ENCODE measurements around the gene CMTR2. TPM values are rescaled to one million over a fixed set of nuclear protein-coding genes. Genes with fewer than 3 reads are reported as not detected.

CMTR2 gene
- total and polyA plus RNA-seq, 2 of the 4 experiments (the other 2 are of a cell fraction) = 10.6 to 21.9 TPM

DNA sequence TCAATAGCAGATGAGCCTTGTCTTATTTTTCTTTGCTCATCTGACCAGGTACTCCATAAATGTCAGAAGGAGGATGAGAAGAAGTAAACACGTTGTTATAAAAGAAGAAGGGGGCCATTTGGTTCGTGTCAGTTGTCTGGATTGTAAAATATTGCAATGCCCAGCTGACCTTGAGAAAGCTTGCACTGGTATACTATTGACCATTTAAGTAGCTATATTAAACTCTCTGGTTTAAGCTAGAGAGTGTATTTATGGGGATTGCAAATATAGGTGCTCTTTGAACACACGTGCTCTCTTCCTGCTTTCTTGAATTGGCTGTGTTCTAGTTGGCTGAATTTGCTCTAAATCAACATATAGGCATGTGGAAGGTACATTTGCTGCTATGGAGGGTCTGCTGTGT is 26.1 kb upstream of the CMTR2 start:
- no peak overlapping the region for H3K23ac ChIP-seq (ENCODE audit: low read depth, low read length)
- no peak overlapping the region for H3K4ac ChIP-seq (ENCODE audit: low read depth, low read length)
- no peak overlapping the region for H3K14ac ChIP-seq (replicated peaks; ENCODE audit: low read depth, low read length)
- H2BK5ac ChIP-seq (ENCODE audit: low read depth, low read length, poor library complexity, severe bottlenecking) = no peak overlapping the region
- no CpG with 5 or more reads among the region's 3 CpGs for WGBS, 2 experiments (ENCODE audit: extremely low coverage in 2 of 2, insufficient read length in 1 of 2)
- H2AK5ac ChIP-seq (ENCODE audit: low read depth, low read length) = no peak overlapping the region
- TF ChIP-seq FOS (IDR thresholded peaks at IDR 0.05; ENCODE audit: low read depth, low read length) = no peak
- no peak for TF ChIP-seq CTCF (conservative IDR thresholded peaks at IDR 0.05; ENCODE audit: low read depth, low read length)
- TF ChIP-seq SMC3 (IDR thresholded peaks at IDR 0.05; ENCODE audit: low read depth, low read length) = no peak
- no peak for TF ChIP-seq NFE2L2 (IDR thresholded peaks at IDR 0.05; ENCODE audit: low read depth, low read length)
- TF ChIP-seq, protein P1, sequence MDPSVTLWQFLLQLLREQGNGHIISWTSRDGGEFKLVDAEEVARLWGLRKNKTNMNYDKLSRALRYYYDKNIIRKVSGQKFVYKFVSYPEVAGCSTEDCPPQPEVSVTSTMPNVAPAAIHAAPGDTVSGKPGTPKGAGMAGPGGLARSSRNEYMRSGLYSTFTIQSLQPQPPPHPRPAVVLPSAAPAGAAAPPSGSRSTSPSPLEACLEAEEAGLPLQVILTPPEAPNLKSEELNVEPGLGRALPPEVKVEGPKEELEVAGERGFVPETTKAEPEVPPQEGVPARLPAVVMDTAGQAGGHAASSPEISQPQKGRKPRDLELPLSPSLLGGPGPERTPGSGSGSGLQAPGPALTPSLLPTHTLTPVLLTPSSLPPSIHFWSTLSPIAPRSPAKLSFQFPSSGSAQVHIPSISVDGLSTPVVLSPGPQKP (IDR thresholded peaks at IDR 0.05; ENCODE audit: borderline replicate concordance, low read depth, low read length) = no peak
- TF ChIP-seq CEBPB (IDR thresholded peaks at IDR 0.05; ENCODE audit: low read depth, low read length) = no peak
- no peak for TF ChIP-seq MAFK (IDR thresholded peaks at IDR 0.05; ENCODE audit: low read depth, low read length)
- TF ChIP-seq RCOR1 (IDR thresholded peaks at IDR 0.05; ENCODE audit: insufficient replicate concordance, low read length) = no peak
- TF ChIP-seq, protein P2, sequence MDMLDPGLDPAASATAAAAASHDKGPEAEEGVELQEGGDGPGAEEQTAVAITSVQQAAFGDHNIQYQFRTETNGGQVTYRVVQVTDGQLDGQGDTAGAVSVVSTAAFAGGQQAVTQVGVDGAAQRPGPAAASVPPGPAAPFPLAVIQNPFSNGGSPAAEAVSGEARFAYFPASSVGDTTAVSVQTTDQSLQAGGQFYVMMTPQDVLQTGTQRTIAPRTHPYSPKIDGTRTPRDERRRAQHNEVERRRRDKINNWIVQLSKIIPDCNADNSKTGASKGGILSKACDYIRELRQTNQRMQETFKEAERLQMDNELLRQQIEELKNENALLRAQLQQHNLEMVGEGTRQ (IDR thresholded peaks at IDR 0.05; ENCODE audit: low read depth, low read length) = no peak
- TF ChIP-seq RAD21 (IDR thresholded peaks at IDR 0.05; ENCODE audit: low read length) = no peak
- no peak overlapping the region for H2AFZ ChIP-seq (replicated peaks; ENCODE audit: low read length, poor library complexity)
- H2BK120ac ChIP-seq (ENCODE audit: low read depth, low read length) = no peak overlapping the region
- H3K9me3 ChIP-seq (ENCODE audit: control insufficient read depth, insufficient read depth, low read length) = no peaks in the 10 kb centered on the region
- no peaks in the 10 kb centered on the region for H3K79me1 ChIP-seq (ENCODE audit: low read depth in 1 of 2, low read length in 2 of 2)
- no peak for DNase-seq
- no peaks in the 10 kb centered on the region for H3K36me3 ChIP-seq (ENCODE audit: control insufficient read depth, insufficient read depth, low read length)
- in situ Hi-C loops (cut with MboI; ENCODE audit: low sequenced_read_pairs) (no loop called here), dilution Hi-C loops (cut with HindIII; ENCODE audit: low sequenced_read_pairs, unreplicated experiment) (no loop called here), intact Hi-C loops (cut with micrococcal nuclease) (no loop called here)
- POLR2A ChIA-PET (ENCODE audit: unreplicated experiment) = no interaction called here
- no peak overlapping the region for H3K18ac ChIP-seq (ENCODE audit: low read depth, low read length)
- no TSS peak for BruUV-seq (replicated peaks)
- CTCF ChIA-PET = no interaction called here
- no peak overlapping the region for H2AK9ac ChIP-seq (replicated peaks; ENCODE audit: low read depth, low read length, poor library complexity)
- H3K4me3 ChIP-seq (ENCODE audit: insufficient read depth, low read depth, low read length) = no peak overlapping the region
- H3K9me1 ChIP-seq (ENCODE audit: insufficient read depth, low read length) = no peaks in the 10 kb centered on the region
- H3K9ac ChIP-seq (ENCODE audit: low read depth, low read length) = no peak overlapping the region
- no peak overlapping the region for H2BK20ac ChIP-seq (ENCODE audit: low read depth, low read length)
- H3K4me2 ChIP-seq (ENCODE audit: low read depth, low read length) = no peak overlapping the region
- no peak overlapping the region for H3K27ac ChIP-seq (ENCODE audit: insufficient read depth, low read length)
- H4K20me1 ChIP-seq (ENCODE audit: insufficient read depth, low read length) = no peaks in the 10 kb centered on the region
- no peaks in the 10 kb centered on the region for H3K4me1 ChIP-seq (ENCODE audit: control insufficient read depth, insufficient read depth, low read length)
- H4K8ac ChIP-seq (ENCODE audit: low read depth in 2 of 2, low read length in 2 of 2) = no peak overlapping the region
- no peak overlapping the region for H4K91ac ChIP-seq (ENCODE audit: insufficient read depth, low read depth, low read length)
- no peak overlapping the region for H4K5ac ChIP-seq (ENCODE audit: low read depth, low read length)
- H2BK15ac ChIP-seq (ENCODE audit: low read depth, low read length) = no peak overlapping the region
- ATAC-seq (ENCODE audit: low read depth) = no peak
- no peaks in the 10 kb centered on the region; the same call in 1 of the 2 replicates for H3K27me3 ChIP-seq (ENCODE audit: control insufficient read depth, insufficient read depth, low read length)
- H3K56ac ChIP-seq (ENCODE audit: extremely low read depth, insufficient read depth, low read length) = no peak overlapping the region
